Measurements from ENCODE around the gene CFAP69. TPM values are rescaled to one million over a fixed set of nuclear protein-coding genes. Genes with fewer than 3 reads are reported as not detected.

CFAP69 gene
- total and polyA plus RNA-seq, 10 of the 15 experiments (the other 5 are each of a cell fraction or from before 2014, with no cell fraction given): 0.11 to 3.1 (median 0.48) TPM; not detected in 1

- TF ChIP-seq, protein P1, sequence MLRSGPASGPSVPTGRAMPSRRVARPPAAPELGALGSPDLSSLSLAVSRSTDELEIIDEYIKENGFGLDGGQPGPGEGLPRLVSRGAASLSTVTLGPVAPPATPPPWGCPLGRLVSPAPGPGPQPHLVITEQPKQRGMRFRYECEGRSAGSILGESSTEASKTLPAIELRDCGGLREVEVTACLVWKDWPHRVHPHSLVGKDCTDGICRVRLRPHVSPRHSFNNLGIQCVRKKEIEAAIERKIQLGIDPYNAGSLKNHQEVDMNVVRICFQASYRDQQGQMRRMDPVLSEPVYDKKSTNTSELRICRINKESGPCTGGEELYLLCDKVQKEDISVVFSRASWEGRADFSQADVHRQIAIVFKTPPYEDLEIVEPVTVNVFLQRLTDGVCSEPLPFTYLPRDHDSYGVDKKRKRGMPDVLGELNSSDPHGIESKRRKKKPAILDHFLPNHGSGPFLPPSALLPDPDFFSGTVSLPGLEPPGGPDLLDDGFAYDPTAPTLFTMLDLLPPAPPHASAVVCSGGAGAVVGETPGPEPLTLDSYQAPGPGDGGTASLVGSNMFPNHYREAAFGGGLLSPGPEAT (IDR thresholded peaks at IDR 0.05; ENCODE audit: low read depth): peak; percentile 89
- TF ChIP-seq MEF2A (IDR thresholded peaks at IDR 0.05; ENCODE audit: insufficient read depth, low read depth, low read length) (0 out of 2 replicates have a peak, but pooled peaks have one; percentile 7), ZNF274 (IDR thresholded peaks at IDR 0.05; ENCODE audit: insufficient read depth, insufficient read length) (no peak), MEF2B (IDR thresholded peaks at IDR 0.05; ENCODE audit: partially characterized antibody, poor library complexity, severe bottlenecking) (peak; percentile 66), TCF12 (IDR thresholded peaks at IDR 0.05; ENCODE audit: low read depth, low read length) (peak; percentile 77), E4F1 (IDR thresholded peaks at IDR 0.05; ENCODE audit: borderline replicate concordance, partially characterized antibody) (no peak), EED (IDR thresholded peaks at IDR 0.05; ENCODE audit: low read depth) (peak; percentile 40; the same call in 1 of the 2 replicates), PAX5 (IDR thresholded peaks at IDR 0.05; ENCODE audit: borderline replicate concordance, low read depth, low read length) (no peak), USF2 (IDR thresholded peaks at IDR 0.05; ENCODE audit: borderline replicate concordance, low read depth, low read length) (no peak), ZBTB33 (IDR thresholded peaks at IDR 0.05) (no peak), RAD51 (IDR thresholded peaks at IDR 0.05) (peak; percentile 43; the same call in 1 of the 2 replicates), FOS (IDR thresholded peaks at IDR 0.05; ENCODE audit: borderline replicate concordance, extremely low read depth, insufficient read length) (no peak), TBL1XR1 (IDR thresholded peaks at IDR 0.05; ENCODE audit: low read depth, low read length) (no peak), NFYA (IDR thresholded peaks at IDR 0.05; ENCODE audit: borderline replicate concordance, low read depth, low read length) (no peak), ZNF24 (IDR thresholded peaks at IDR 0.05) (peak; percentile 65), ESRRA (IDR thresholded peaks at IDR 0.05; ENCODE audit: low read length) (no peak), BHLHE40 (IDR thresholded peaks at IDR 0.05; ENCODE audit: borderline replicate concordance in 1 of 2, low read depth in 2 of 2, low read length in 1 of 2) (peak; percentile 45 to 48; a peak in 1 of 4 replicates), CHD1 (IDR thresholded peaks at IDR 0.05; ENCODE audit: low read depth, low read length) (0 out of 2 replicates have a peak, but pooled peaks have one; percentile 17)
Observed at GRCh38 chr7:90242369-90243168, 2.4 kb upstream of the CFAP69 start (continued).

All from GM12878 (cell line).